ENCODE measurements around the gene CASP12.

Gene CASP12

DNA sequence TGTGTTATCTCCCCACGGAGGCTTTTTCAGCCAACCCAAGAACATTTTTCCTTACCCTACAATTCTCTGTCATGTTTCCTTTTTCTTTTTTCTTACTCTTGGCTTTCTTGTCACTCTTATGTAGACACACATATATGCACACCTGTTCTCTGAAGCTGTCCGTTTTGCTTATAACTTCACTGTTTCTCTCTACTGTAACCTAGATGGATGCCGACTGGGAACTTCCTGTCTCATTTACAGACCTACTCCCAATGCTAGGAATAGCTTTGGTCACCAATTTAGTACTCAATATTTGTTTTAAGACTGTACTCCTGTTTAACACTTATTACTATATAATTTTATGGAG, 9.9 kb upstream of the CASP12 start:
- no peak overlapping the region for H3K4me3 ChIP-seq (ENCODE audit: low read depth, low read length)
- TF ChIP-seq, protein P1, sequence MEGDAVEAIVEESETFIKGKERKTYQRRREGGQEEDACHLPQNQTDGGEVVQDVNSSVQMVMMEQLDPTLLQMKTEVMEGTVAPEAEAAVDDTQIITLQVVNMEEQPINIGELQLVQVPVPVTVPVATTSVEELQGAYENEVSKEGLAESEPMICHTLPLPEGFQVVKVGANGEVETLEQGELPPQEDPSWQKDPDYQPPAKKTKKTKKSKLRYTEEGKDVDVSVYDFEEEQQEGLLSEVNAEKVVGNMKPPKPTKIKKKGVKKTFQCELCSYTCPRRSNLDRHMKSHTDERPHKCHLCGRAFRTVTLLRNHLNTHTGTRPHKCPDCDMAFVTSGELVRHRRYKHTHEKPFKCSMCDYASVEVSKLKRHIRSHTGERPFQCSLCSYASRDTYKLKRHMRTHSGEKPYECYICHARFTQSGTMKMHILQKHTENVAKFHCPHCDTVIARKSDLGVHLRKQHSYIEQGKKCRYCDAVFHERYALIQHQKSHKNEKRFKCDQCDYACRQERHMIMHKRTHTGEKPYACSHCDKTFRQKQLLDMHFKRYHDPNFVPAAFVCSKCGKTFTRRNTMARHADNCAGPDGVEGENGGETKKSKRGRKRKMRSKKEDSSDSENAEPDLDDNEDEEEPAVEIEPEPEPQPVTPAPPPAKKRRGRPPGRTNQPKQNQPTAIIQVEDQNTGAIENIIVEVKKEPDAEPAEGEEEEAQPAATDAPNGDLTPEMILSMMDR (IDR thresholded peaks at IDR 0.05; ENCODE audit: low read depth, low read length) = no peak

DNA sequence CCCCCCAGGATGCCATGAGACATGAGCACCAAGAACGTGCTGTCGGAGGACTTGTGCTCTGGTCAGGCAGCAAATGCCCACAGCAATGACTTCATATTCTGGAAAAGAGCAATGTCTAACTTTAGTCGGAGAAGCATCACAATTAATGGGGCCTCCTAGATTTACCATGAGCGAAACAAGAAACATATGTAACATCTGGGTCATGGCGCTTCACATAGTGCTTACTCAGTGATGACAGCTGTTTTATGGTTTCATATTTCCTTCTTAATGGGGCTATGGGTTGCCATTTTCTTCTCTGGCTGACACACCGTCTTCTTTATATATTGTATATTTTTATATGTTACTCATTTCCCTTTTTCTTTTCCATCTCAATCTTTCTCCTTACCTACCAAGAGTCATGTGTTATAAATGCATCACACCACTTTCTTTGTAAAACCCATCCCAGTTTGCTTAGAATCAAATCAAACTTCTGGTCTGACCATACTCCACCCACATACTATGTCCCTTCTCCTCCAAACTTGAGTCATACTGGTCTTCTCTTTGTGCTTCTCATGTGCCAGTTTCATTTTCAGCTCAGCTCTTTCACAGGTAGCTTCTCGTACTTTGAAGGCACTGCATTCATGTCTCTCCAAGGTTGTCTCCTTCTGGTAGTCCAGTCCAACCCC, 9.4 kb upstream of the CASP12 start:
- H3K4me3 ChIP-seq (ENCODE audit: low read depth, low read length) = no peak overlapping the region
- TF ChIP-seq, protein P1 (IDR thresholded peaks at IDR 0.05; ENCODE audit: low read depth, low read length) = no peak

DNA sequence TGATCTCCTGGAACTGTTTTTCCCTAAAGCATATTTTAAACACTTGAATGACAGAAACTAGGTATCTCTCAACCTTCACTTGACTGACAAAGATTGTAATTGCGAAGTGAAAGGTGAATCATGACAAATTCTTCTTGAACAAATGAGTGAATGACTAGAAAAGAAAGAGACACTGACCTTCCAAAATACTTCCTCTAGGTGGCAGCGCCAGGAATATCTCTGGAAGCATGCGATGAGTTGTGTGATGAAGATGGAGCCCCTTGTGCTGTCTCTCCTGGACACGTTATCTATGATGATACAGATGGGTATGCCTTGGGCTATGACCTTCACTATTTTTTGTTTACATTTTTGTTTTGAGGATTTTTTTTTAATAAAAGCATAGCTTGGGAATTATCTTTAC, 7.0 kb upstream of the CASP12 start:
- H3K4me3 ChIP-seq (ENCODE audit: low read depth, low read length) = no peak overlapping the region
- TF ChIP-seq, protein P1 (IDR thresholded peaks at IDR 0.05; ENCODE audit: low read depth, low read length) = no peak

DNA sequence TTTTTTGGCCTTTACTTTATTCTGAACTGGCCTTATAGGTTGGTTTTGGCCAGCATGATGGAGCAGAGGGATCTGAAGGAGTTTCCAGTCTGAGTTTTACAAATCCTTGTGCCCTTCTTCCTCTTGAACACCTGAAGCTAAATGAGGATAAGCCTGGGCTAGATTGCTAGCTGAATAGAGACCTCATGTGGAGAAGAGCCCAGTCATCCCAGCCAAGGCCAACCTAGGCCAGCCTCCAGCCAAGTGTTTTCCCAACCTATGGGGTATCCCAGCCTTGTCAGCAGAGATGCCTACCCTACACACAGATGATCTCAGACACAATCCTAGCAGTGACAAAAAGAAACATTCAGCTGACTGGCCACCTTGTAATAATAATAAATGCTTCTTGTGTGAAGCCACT, 966 bp upstream of the CASP12 start:
- no peak overlapping the region for H3K4me3 ChIP-seq (ENCODE audit: low read depth, low read length)
- TF ChIP-seq, protein P1 (IDR thresholded peaks at IDR 0.05; ENCODE audit: low read depth, low read length) = no peak

DNA sequence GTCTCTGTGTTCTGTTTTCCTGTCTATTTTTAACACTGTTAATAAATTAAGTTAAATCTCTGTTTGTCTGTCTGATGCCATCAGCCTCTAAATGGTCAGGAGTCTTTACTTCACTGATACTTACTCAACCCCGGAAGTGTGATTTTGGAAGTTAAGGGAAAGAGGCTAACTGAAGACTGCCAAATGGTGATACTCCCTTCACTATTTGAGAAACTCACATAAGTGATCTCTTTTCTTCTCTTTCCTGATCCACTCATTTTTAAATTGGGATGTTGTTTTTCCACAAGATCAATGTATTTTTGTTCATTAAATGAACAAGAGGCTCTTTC, 389 bp upstream of the CASP12 start:
- H3K4me3 ChIP-seq (ENCODE audit: low read depth, low read length) = no peak overlapping the region
- TF ChIP-seq, protein P1 (IDR thresholded peaks at IDR 0.05; ENCODE audit: low read depth, low read length) = no peak

DNA sequence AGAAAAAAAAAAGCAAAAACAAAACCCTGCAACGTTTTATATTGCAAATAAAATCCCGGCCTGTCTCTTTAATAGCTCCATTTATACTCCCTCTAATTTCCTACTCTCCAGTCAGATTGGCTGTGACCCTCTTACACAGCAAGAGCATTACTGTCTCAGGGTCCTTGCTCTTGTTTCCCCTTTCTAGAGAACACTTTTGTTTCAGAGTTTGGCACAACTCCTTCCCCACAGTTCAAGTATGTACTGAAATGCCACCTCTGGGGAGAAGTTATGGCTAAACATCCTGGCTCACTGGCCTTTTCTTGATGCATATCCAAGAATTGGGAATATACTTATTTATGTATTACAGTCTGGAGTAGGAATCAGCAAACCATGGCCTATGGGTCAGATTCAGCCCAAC, 2.6 kb downstream of the CASP12 start:
- no peak overlapping the region for H3K4me3 ChIP-seq (ENCODE audit: low read depth, low read length)
- TF ChIP-seq, protein P1 (IDR thresholded peaks at IDR 0.05; ENCODE audit: low read depth, low read length) = no peak

DNA sequence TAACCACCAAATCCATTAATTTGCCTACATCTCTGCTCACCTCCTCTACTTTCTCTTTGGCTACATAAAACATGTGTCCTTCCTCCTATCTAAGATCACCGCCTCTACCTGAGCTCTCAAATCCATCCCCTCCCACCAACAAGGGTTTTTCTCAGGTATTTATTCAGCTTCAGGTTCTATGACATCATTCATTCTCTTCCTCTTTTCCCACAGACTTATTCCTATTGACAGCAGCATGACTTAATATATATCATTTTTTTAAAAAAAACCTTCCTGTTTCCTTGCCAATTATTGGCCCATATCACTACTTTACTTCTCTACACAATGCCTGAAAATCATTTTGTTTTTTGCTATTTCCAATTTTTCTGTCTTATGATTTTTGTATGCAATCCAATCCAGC, 4.4 kb downstream of the CASP12 start:
- TF ChIP-seq, protein P1 (IDR thresholded peaks at IDR 0.05; ENCODE audit: low read depth, low read length) = no peak
- no peak overlapping the region for H3K4me3 ChIP-seq (ENCODE audit: low read depth, low read length)
